HG02973 (cell line): ENCODE measurements around the gene CLSTN2.

Experiments used
- ATAC-seq: cut with Tn5 transposase; IDR thresholded peaks from one replicate; pipeline ENCODE4 v1.9.1; 2021; ENCODE audit warnings: moderate library complexity; ENCODE audit not compliant: unreplicated experiment

CLSTN2 gene

DNA sequence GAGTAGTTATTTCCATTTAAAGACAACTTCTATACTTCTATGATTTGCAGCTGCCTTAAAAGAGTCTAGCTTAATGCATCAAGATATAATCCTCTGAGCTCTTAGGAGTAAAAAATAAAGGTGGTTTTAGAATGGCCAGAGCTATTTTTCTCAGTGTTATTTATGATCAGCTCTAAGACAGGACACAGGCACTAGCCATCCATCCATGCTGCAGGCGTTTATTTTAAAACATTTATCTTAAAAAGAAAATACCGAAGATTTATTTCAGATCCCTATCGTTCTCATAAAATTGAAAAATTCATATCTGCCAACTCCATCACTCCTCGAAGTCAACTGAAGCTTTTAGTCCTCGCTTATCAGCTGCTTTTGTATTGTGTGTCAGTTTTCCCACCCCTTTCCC lies 243.5 kb downstream of the CLSTN2 start:
- ATAC-seq, result no peak

DNA sequence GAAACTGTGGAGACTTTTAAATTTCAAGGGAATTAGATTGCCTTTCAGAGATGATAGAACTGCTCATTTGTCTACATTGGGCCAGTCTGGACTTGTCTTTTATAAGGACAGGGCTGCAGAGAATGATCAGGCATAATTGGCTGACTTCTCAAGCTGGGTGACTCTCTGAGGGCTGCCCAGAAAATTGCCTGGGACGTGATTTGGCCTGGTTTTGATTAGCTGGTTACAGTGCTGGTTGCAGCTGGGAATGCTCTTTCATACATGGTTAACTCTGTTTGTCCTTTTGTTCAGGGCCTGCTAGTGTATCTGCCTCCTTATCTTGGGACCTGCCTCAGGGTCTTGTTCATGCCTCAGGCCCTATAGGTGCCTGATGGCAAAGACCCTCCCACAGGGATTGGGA lies 245.6 kb downstream of the CLSTN2 start:
- ATAC-seq, result no peak

DNA sequence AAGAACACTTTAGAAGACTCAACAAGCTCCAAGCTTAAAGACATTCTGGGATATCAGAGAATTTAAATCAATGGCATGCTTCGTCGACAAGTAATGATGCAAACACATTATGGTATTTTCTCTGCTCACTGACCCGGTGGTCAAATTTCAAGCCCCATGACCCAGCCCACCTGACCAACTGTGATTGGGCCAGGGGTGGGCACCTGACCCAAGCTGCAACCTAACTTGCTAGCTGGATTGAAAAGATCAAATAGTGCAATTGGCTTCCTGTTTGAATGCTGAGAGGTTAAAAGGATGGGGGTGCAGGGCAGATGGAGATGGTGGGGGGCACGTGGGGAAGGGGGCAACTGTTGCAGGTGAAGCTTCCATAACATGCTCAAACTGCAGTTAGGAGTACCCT lies 250.4 kb downstream of the CLSTN2 start:
- no peak for ATAC-seq

DNA sequence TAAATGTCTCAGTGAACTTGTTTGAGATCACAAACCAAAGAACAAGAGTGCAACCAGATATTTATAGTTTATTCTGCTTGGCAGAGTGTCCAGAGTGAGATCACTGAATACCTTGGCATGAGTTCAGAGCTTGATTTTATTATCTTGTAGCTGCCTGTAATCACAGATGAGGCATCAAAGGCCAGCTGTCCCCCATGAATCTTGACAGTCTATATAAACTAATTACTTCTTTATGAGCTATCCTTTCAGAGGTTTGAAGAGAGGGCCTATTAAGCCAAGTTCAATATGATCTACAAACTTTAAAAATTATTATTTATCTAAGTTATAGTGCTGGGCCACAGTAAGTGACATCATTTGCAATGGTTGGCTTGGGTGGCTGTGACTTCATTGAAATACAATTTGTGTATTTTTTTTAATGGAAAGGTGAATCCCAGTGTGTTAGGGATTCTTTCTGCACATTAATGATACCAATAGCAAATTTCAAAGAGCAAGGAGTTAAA lies 251.5 kb downstream of the CLSTN2 start:
- ATAC-seq, result no peak

DNA sequence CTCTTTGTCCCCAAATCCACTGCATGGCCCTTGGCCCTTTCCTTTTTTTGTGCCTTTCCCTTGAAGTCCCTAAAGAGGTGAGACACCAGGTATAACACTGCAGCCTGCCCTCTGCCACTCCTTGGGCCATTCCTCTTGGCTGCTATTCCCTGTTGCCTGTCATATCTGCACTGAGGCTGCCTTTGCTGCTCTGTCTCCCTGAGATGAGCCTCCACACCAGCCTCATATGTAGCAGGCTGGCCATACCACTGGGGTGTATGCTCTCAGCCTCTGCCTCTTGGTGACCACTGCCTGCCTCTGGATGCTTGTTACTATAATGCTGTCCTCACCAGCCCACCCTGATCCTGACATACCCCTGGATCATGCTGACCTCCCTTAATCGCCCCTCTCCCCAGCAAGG lies 252.0 kb downstream of the CLSTN2 start:
- ATAC-seq, result no peak

DNA sequence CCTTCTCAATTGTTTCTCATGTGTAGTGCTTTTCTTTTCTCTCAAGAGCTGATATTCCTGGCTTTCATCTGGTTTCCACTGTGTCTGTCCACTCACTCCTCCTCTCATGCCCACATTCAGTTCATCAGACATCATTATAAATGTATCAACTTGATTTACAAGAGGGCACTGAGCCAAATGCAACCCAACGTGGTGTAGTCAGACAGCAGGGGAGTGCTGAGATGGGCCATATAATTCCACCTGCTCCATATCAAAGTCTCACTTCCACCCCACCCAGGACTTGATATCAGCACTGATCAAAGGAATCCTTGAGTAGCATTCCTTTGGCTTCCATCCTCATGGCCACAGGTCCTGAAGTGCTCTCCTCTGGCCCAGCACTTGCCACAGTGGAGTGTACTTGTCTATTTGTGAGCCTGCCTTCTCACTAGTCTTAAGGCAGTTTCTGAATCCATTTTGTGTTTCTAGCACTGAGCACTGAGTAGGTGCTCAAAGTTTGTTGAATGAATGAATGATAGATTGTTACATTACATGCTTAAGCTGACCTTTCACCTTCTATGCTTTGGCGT lies 252.8 kb downstream of the CLSTN2 start:
- ATAC-seq, result no peak

DNA sequence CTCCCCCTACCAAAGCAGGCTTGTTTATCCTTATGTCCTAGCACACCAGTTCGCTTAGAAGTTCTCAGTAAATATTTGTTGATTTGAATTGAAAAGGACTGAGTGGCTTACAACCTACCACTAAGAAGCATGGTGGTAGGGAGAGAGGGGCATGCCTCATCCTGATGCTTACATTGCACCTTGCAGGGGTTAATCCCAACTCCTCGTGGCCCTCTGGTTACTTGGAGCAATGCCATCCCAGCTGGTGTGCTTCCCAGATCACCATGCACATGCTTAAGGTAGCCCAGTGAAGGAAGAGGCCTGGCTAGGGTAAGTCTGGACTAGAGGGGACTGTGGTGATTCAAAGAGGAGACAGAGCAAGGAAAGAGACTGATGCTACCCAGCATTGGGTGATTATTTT lies 253.3 kb downstream of the CLSTN2 start:
- no peak for ATAC-seq

DNA sequence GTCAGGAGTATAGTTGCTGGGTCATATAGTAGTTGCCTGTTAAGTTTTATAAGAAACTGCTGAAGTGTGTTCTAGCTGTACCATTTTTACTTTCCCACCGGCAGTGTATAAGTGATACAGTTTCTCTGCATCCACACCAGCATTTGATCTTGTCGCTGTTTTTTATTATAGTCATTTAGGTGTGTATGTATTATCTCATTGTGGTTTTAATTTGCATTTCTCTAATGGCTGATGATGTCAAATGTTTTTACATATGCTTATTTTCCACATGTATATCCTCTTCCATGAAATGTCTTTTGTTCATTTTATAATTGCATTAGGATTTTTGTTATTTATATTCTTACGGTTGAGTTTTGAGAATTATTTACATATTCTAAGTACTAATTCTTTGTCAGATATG lies 254.3 kb downstream of the CLSTN2 start:
- ATAC-seq, result no peak

DNA sequence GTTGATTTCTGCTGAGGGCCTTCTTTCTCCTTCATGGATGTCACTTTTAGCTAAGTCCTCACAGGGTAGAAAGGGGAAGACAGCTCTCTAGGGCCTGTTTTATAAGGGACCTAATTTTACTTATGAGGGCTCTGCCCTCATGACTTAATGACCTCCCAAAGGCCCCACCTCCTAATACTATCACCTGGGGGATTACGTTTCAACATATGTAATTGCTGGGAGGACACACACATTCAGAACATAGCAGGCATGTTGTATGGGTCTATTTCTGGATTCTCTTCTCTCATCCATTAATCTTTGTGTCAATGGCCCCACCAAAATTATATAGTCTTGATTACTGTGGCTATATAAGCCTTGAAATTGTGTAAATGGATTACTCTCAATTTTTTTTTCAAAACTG lies 255.0 kb downstream of the CLSTN2 start:
- ATAC-seq, result no peak

DNA sequence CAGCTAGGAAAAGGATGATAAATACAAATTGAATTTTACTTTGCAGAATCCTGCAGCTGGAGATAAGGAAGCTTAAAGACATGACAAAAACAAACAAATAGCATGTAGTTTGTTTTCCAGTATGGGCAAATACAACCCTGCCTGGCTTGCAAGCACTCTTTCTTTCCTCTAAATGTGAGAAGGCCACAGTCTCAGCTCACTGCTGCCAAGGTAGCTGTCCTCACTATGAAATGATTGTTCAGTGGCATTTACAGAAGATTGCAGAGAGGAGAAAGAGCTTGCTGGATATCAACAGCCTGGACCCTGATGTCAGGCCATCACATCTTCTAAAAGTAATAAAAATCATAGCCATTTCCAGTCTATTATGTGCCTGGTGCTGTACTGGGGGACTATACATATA lies 262.0 kb downstream of the CLSTN2 start:
- ATAC-seq, result no peak

DNA sequence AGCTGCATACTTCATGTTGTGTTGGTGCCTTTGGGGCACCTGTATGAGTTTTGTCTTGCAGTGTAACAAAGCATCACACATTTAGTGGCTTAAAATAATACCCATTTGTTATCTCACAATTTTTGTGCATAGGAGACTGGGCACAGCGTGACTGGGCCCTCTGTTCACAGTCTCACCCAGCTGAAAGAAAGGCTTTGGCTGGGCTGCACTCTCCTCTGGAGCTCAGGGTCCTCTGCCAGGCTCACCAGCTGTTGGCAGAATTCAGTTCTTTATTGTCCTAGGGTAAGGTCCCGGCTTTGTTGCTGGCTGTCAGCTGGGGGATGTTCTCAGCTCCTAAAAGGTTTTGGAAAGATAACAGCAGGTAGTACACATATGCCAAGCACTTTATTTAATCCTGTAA lies 263.3 kb downstream of the CLSTN2 start:
- ATAC-seq, result no peak

DNA sequence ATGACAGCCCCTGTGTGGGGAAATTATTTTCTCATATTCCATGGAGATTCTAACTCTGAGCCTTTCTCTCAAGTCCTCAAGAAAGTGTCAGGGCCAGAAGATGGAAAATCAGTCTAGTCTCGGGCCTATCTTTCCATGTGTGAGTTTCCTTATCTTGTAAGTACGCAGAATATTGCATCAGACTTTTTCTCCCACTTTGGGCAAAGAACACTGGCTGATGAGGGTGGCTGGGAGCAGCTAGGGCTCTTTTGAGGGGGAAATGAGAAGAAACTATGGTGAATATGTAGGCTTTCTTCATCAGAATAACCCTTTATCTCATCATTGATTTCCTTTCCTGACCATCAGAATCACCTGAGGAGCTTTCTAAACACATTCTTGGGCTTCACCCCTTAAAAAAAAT lies 264.0 kb downstream of the CLSTN2 start:
- ATAC-seq, result no peak

DNA sequence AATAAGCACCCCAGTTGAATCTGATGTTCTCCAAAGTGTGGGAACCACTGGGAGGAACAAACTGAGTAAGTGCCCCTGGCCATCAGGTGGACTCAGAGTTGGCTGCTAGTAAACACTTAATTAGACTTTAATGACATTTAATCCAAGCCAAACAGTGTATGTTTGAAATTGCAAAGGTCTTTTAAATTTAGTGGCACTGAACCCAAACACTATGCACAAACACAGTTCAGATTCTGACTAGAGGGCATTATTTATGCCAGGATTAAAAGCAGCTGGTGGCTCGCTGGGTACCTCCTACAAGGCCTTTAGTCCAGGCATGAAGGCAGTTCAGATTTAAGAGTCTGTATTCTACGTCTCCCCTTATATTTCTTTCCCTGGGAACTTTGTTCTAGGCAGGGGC lies 264.8 kb downstream of the CLSTN2 start:
- no peak for ATAC-seq

DNA sequence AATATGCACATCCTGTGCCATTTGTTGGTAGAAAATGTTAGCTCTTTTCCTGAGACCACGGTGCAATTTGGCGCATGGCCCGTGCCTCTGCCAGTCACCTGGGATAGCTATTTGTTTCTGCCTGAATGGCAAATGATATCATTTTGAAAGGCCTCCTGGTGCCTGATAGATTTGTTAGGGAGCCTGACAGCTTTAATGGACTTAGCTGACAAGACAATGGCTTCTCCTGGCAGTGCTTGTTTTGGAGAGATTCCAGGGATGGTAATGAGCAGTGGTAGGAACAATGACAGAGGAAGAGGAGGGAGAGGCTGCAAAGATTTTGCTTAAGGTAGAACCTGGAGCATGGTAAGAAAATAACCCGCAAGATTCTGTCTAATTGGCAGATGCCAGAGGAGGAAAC lies 268.5 kb downstream of the CLSTN2 start:
- ATAC-seq, result no peak

DNA sequence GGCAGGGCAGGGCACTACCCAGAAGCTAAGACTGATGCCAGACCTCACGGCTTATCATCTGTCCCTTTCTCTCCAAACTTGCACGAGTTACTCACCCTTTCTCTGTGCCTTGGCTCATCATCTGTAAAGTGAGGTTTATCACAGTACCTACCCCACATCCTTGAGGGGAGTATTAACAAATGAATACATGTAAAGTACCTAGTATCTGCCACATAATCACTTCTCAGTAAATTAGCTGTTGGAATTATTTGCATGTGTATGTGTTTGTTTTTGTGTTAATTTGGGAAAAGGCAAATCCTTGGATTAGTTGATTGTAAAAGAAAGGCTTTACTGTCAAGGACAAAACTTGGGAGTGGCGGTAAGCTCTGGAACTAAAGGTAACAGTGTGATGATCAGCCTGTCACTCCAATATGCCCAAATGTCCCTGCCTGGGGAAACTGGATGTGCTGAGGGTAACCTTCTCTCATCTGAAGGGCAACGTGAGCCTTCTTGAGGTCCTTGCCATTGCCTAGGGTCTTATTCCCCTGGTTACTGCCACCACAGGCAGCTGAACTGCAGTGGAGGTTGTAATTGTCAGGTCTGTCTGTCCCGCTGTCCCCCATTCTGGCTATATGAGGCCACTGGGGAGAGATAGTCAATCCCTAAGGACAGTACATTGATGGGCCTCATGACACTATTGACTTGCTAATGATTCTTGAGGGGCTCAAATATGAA lies 269.4 kb downstream of the CLSTN2 start:
- no peak for ATAC-seq

DNA sequence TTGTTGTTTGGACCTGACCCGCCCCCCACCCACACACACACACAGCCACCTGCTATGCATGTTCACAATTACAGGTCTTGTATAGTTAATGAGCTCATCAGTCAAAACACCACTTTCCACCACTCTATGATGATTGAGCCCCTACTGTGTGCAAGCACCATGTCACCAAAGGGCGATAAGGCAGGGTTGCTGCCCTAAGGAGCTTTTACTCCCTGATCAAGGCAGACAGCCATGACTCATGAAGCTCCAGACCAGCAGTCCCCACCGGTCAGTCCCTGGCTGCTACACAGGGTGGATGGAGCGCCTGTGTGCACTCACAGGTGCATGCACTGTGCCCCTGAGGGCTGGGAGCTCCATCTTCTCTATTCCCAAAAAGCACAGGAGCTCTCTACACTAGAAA lies 270.6 kb downstream of the CLSTN2 start:
- ATAC-seq, result no peak

DNA sequence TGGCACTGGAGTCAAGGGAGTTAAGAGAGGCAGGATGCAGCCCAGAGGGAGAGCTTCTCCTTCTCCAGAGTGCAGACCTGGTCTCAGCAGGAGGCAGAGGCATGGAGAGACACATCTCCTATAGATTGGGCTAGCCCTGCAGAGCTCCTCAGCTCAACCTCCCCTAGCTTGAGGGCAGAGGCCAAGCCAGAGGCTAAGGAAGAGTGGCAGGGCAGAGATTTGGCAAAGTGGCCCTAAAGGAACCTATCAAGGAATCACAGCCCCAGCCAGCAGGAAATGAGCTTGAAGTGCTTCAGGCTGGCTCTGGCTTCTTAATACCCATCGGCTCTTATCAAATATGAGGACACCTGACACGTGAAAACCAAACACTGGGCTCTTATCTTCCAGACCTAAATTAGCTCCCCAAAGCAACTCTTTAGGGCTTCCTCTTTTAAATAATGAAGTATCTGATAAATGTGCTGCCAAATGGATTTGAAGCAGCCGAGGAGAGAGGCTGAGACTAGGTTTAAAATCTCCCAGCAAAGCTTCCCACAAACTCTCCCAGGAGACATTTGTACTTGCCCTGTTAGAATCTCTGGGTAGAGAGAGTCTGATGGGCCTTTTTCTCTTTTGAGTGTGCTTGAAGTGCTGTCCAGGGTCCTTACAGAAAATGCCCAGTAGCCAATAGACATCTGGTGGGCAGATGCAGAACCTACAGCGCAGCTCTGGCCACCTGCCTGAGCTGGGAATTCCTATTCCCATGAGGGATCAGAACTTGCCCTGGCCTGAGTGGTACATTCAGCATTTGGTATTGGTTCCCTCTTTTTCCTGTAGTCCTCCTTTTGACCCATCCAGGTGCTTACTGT lies 271.4 kb downstream of the CLSTN2 start:
- ATAC-seq, result no peak

DNA sequence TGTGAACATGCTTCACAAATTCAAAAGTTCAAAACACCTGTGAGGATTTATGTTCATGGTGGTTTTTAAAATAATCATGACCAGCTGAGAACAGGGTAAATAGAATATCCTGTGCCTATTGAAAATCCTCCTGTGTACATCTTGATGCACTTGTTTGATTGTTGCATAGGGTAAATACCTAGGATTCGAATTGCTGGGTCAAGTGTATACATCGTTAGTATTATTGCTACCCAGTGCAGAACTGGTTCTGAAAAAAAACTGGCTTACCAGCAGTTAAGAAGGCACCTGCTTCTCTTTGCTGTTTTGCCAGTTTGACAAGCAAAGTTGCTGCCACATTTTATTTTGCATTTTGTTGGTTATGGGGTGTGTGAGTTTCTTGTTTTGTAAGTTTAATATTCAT lies 272.6 kb downstream of the CLSTN2 start:
- no peak for ATAC-seq

DNA sequence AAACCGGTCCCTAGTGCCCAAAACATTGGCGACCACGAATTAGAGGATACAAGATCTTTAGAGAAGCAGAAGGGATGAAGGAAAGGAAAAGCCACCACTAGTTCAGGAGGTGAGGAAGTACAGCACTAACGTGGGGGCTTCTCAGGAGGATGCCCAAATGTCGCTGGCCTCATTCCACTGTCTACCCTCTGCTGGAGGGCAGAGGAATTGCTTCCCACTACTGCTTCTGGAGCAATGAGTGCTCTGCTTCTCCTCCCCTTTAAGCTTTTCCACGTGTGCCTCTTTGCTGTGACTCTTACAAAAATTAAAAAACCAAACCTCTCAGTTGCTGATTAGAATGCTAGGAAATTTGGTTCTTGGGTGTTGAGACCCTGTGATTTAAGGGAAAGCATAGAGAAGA lies 281.3 kb downstream of the CLSTN2 start:
- peak; percentile 76 for ATAC-seq

DNA sequence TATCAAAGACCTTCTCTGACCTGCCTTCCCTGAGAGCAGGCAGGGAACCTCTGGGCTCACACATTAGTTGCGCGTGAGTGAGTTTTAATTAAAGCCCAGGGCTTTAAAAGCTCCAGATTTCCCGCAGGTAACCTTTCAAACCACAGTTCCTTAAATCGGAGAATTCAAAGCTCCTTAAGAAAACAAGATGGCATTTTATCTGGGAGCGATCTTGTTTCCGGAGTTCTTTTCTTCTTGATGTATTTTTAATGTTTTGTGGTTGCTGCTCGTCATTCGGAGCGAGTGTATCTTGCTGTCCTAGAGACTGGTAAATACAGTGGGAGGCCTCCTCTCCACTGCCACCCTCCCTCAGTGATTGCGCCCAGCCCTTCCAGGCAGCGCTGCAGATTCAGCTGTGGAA lies 284.3 kb downstream of the CLSTN2 start:
- ATAC-seq, result no peak

DNA sequence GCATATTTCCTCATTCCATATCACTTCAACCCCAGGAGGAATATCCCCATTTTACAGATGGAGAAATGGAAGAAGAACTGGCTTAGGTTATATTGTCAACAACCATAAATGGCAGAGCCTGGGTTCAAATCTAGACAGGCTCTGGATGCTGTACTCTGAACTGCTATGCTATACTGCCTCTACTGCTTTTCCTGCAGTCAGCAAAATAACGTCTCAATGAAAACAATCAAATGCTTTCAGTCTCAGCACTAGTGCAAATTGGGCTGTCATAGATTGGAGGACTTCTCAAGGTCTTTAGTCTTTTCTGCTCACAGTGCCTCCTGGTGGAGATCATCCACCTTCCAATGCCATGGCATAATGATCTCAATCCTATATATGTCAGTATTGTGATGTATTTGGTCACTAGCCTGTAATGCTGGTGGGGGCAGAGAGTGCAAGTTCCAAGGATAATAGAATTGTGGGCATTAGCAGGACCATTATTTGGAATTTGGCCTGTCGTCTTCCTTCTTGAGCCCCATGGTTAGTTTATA lies 285.0 kb downstream of the CLSTN2 start:
- no peak for ATAC-seq

DNA sequence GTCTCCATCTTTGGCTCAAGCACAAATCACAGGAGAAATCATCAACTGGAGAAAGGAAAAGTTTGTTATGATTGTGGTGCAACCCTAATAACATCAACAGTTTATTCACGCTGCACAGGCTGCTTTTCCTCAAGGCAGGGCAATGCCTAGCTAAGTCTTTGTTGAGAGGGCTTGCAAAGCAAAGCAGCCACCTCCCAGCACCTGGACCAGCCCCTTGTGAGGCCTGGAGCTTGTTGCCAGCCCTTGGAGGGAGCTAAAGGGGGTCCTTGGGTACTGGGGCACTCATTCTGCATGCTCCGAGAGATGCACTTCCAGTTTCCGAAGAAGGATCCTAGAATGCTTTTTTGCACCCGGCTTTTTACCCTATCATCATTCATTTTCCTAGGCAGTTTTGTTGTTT lies 288.2 kb downstream of the CLSTN2 start:
- no peak for ATAC-seq
